ENCODE results near the gene DSTYK. TPM values are rescaled to one million over a fixed set of nuclear protein-coding genes. Genes with fewer than 3 reads are reported as not detected.

The DSTYK gene, protein sequence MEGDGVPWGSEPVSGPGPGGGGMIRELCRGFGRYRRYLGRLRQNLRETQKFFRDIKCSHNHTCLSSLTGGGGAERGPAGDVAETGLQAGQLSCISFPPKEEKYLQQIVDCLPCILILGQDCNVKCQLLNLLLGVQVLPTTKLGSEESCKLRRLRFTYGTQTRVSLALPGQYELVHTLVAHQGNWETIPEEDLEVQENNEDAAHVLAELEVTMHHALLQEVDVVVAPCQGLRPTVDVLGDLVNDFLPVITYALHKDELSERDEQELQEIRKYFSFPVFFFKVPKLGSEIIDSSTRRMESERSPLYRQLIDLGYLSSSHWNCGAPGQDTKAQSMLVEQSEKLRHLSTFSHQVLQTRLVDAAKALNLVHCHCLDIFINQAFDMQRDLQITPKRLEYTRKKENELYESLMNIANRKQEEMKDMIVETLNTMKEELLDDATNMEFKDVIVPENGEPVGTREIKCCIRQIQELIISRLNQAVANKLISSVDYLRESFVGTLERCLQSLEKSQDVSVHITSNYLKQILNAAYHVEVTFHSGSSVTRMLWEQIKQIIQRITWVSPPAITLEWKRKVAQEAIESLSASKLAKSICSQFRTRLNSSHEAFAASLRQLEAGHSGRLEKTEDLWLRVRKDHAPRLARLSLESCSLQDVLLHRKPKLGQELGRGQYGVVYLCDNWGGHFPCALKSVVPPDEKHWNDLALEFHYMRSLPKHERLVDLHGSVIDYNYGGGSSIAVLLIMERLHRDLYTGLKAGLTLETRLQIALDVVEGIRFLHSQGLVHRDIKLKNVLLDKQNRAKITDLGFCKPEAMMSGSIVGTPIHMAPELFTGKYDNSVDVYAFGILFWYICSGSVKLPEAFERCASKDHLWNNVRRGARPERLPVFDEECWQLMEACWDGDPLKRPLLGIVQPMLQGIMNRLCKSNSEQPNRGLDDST
- 1 to 10 TPM; 4.5 to 7.6 (median 5.8) TPM for polyA plus RNA-seq (ENCODE audit: low read depth in 6 of 6)

DNA sequence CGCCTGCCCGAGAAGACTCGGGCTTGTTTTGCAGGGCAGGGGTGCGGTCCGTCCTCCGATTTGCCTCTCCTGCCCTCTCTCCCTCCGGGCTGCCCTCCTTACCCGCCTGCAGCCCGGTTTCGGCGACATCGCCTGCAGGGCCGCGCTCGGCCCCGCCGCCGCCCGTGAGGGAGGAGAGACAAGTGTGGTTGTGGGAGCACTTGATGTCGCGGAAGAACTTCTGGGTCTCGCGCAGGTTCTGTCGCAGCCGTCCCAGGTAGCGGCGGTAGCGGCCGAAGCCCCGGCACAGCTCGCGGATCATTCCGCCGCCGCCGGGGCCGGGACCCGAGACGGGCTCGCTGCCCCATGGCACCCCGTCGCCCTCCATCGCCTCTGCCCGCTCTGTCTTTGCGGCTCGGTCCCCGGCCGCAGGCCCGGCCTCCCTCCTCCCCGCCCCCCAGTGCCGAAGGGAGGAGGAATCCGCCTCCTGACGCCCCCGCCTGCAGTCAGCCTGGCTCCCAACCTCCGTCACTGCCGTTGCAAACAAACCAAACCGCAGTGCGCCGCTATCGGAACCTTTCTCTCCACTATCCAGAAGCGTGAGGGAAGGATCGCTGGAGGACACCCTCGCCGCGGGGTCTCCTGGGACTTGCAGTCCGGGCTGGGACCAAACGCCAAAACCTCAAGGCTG is at the start of gene DSTYK:
TSS of gene DSTYK (minus strand) at position 534 of the 670 bp plus-strand sequence. CDS start at position 367, 167 bp downstream.
- H3K27me3 Mint-ChIP-seq: no peaks in the 10 kb centered on the region
- H3K27ac Mint-ChIP-seq: peak within 1 kb of the TSS; percentile 95 to 99 (median 98)
- H3K36me3 Mint-ChIP-seq: no peaks in the 10 kb centered on the region
- ATAC-seq (ENCODE audit: low read depth in 2 of 2): peak; percentile 75 to 83
- peak; percentile 88 for DNase-seq
- peak within 1 kb of the TSS; percentile 93 to 98 (median 97) for H3K4me3 Mint-ChIP-seq
- H3K4me1 Mint-ChIP-seq: peaks cover 20 to 36% (median 35%) of the 10 kb centered on the region in 3 donors
- H3K9me3 Mint-ChIP-seq: no peaks in the 10 kb centered on the region

DNA sequence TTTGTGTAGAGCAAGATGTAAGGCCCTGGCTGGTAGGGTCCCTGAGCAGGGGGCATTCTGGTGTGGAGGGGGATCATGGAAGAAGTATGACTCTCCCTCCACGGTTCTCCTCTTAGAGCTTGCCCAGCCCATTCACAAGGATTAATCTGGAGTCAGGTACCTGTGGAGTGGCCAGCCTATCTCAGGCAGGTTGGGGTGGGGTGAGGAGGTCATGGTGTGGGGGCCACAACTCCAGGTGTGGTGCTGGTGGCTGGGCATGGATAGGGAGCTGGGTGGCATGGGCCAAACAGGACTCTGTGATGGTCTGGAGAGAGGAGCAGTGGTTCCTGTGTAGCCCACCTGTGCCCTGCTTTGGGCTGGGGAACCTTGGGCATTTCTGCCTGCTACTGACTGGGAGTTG is 48.5 kb upstream of the DSTYK start:
- Mint-ChIP-seq H3K27ac (no peak overlapping the region), H3K27me3 (peaks cover 8 to 30% (median 9%) of the 10 kb centered on the region in 3 donors)

DNA sequence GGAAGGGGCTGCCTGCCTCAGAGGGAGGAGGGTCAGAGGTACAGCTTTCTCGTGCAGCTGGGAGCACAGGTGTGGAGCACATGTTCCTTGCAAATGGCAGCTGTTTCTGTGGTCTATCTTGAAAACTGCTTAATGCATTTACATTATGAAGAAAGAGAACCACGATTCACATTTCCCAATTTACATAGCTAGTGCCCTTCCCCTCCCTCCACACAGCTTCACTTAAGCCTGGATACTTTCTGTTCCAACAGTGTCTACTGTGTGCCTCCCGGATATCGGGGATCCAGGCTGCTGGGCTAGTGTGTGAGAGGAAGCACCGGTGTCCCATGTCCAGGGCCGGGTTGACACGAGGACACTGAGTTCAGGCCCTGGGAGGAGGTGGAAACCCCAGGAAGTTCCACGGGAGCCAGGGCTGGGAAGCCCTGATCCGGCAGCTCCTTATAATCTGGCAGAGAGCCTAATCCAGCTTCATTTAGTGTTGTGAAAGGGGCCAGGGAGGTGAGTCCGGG is 47.9 kb upstream of the DSTYK start:
- ATAC-seq (ENCODE audit: low read depth in 2 of 2): no peak
- H3K27me3 Mint-ChIP-seq: peaks cover 8 to 30% (median 9%) of the 10 kb centered on the region in 3 donors
- no peak overlapping the region for H3K4me3 Mint-ChIP-seq
- no peak for DNase-seq
- H3K36me3 Mint-ChIP-seq: no peaks in the 10 kb centered on the region
- peaks cover 7 to 13% (median 11%) of the 10 kb centered on the region in 3 donors for H3K4me1 Mint-ChIP-seq
- no peak overlapping the region for H3K27ac Mint-ChIP-seq
- no peaks in the 10 kb centered on the region for H3K9me3 Mint-ChIP-seq

More for the DNA sequence above, 48.5 kb upstream of the DSTYK start:
- Mint-ChIP-seq H3K36me3 (no peaks in the 10 kb centered on the region), H3K4me3 (no peak overlapping the region), H3K4me1 (peaks cover 7 to 13% (median 11%) of the 10 kb centered on the region in 3 donors), H3K9me3 (no peaks in the 10 kb centered on the region)
- DNase-seq (no peak), ATAC-seq (ENCODE audit: low read depth in 2 of 2) (no peak)

DNA sequence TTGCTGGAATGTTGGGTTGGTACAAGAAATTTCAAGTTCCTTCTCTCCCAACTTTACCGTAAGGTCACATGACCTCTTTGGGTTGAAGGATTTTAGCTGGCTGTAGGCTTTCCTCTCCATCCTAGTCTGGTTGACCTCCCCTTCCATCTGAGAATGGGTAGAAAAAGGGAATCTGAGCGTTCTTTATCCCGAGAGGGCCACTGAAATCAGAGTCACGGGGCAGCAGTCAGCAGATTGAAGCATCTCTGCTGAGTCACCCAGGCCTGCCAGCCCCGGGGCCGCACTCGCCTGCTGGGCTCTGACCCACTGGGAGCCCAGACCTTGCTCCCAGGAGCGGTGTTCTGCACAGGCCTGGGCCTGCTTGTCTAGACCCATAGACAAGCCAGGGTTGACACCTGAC is 47.2 kb upstream of the DSTYK start:
- no peak overlapping the region for H3K27ac Mint-ChIP-seq
- peaks cover 7 to 13% (median 11%) of the 10 kb centered on the region in 3 donors for H3K4me1 Mint-ChIP-seq
- no peaks in the 10 kb centered on the region for H3K9me3 Mint-ChIP-seq
- no peaks in the 10 kb centered on the region for H3K36me3 Mint-ChIP-seq
- ATAC-seq (ENCODE audit: low read depth in 2 of 2) (no peak), DNase-seq (no peak)
- peaks cover 8 to 30% (median 9%) of the 10 kb centered on the region in 3 donors for H3K27me3 Mint-ChIP-seq
- no peak overlapping the region for H3K4me3 Mint-ChIP-seq

DNA sequence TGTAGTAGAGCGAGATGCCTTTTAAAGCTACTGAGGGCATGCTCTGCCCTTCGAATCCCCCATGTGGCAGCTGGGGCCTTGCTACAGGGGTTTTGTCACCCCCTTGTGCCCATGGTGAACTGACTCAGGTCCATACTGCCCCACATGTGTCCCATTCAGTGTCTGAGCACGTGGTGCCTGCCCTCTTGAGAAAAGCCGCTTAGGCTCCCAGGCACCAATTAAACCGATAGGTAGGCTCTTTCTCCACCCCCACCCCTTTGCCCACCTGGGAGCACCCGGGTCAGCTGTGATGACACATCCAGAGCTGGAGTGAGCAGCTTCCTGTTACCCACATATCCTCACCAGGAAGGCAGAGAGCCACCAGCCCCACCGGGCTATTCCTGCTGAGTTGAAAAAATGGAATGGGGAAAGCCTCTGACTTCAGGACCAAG is 46.8 kb upstream of the DSTYK start:
- no peaks in the 10 kb centered on the region for H3K9me3 Mint-ChIP-seq
- ATAC-seq (ENCODE audit: low read depth in 2 of 2): no peak
- DNase-seq: no peak

DNA sequence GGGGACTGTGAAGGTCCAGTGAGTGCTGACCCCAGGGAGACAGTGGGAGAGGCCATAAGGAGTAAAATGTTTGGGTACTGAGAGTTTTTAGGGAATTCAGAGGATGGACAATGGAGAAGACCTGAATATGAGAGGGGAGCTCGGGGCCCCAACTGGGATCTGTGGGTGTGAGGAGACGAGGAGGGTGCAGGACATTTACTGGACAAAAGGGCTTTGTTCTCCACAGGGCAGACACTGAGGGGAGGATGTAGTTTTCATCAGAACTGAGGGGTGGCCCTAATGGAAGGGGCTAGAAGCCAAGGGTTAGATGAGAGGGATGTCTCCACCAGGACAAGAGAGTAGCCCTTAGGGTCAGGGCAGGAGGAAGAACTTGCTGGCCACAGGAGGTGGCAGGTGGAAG is 46.2 kb upstream of the DSTYK start:
- no peaks in the 10 kb centered on the region for H3K9me3 Mint-ChIP-seq
- H3K4me1 Mint-ChIP-seq: peaks cover 7 to 12% (median 11%) of the 10 kb centered on the region in 3 donors
- H3K27ac Mint-ChIP-seq: peak overlapping the region in 1 of 6 donors; percentile 85
- DNase-seq: no peak
- no peaks in the 10 kb centered on the region for H3K36me3 Mint-ChIP-seq
- no peak for ATAC-seq (ENCODE audit: low read depth in 2 of 2)
- peaks cover 6 to 23% (median 8%) of the 10 kb centered on the region in 3 donors for H3K27me3 Mint-ChIP-seq
- peak overlapping the region in 1 of 8 donors; percentile 66 for H3K4me3 Mint-ChIP-seq

More for the DNA sequence above, 46.8 kb upstream of the DSTYK start:
- H3K27ac Mint-ChIP-seq: no peak overlapping the region
- peaks cover 8 to 29% (median 9%) of the 10 kb centered on the region in 3 donors for H3K27me3 Mint-ChIP-seq
- no peaks in the 10 kb centered on the region for H3K36me3 Mint-ChIP-seq
- peaks cover 7 to 13% (median 11%) of the 10 kb centered on the region in 3 donors for H3K4me1 Mint-ChIP-seq
- no peak overlapping the region for H3K4me3 Mint-ChIP-seq

DNA sequence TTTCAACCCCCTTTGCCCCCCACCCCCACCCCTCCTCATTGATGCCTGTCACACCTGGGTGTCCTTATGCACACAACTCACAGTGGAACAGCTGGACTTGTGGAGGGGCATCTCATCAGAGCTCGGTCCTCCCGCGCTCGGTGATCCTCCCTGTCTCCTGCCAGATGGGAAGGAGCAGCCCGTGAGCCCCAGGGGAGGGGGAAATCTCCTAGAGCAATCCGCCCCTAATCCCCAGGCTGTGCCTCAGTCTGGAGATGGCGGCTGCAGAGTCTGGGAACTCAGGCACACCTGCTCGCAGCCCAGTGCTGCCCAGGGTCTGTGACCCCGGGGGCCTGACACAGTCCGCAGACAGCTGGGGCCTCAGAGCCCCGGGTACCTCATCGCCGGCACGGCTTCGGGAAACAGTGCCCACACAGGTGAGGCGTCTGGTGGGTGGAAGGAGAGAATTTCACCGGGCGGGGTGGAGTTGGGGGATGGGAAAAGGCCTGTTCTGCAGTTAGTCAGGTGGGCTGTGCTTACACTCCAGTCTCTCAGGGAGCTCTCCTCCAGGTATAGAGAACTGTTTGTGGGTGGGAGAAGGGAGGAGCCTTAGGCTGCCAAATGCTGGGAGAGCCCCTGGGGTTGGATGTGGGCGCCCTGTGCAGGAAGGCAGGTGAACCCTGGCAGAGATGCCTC is 45.6 kb upstream of the DSTYK start:
- Mint-ChIP-seq H3K27me3 (peaks cover 6 to 20% (median 7%) of the 10 kb centered on the region in 3 donors), H3K4me3 (no peak overlapping the region), H3K27ac (no peak overlapping the region), H3K4me1 (peaks cover 7 to 12% (median 11%) of the 10 kb centered on the region in 3 donors), H3K36me3 (no peaks in the 10 kb centered on the region), H3K9me3 (no peaks in the 10 kb centered on the region)
- DNase-seq: no peak
- ATAC-seq (ENCODE audit: low read depth in 2 of 2): no peak

DNA sequence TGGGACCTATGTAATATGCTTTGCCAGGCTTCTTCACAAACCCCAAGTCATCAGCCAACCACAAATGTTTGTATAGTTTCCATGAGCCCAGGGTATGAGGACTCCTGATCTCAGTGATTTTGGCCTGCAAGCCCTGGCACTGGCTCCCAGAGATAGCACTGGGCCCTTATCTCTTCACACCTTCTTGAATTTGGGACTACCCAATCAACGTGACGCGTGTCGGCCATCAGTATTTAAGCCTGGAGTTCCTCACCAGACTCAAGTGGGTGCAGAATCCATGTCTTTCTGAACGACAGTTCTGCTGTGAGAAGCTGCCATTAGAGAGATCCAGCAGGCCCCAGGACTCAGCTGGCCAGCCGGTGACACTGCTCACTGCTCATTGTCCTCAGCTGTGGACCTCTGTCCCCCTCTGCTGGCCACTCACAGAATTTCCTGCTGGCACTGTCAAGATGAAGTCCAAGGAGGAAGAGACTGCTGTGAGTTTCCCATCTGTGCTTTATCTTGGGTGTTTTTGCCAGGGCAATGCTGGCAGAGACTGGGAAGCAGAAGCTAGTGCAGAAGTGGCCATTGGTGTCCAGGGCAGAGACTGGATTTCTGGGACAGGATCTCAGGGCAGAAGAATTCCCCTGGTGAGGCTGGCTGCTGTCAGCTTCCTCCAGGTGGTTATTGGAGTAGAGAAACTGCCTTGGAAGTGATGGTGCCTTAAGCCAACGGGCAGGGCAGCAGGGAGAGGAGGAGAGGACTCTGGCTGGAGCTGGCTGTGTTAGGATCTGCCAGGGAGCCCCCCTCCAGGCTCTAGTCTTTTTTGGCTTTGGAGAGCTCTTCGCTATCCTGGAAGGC is 44.7 kb upstream of the DSTYK start:
- DNase-seq: peak; percentile 76
- Mint-ChIP-seq H3K36me3 (no peaks in the 10 kb centered on the region), H3K9me3 (no peaks in the 10 kb centered on the region), H3K27ac (peak overlapping the region in 1 of 6 donors; percentile 29), H3K4me1 (peaks cover 6 to 7% (median 6%) of the 10 kb centered on the region in 3 donors), H3K27me3 (peaks cover 0 to 20% (median 6%) of the 10 kb centered on the region in 3 donors), H3K4me3 (no peak overlapping the region)
- peak; percentile 90 to 96 for ATAC-seq (ENCODE audit: low read depth in 2 of 2)

DNA sequence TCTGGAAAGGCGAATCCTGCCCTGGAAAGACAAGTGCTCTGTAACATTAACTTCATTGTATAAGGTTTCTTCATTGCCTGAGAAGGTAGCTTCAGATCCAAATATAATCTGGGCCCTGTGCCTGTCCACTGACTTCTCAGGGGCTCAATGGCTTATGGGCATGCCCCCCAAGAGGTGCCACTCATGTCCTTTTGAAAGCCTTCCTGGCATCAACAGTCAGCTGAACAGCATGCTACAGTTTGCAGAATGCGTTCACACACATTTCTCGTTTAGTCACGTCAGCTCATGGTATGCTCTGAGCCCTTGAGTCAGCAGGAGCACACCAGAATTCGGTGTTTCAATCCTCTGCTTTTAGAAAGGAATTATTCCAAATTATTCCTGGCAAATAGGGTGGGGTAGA is 40.1 kb upstream of the DSTYK start:
- ATAC-seq (ENCODE audit: low read depth in 2 of 2): no peak
- H3K27me3 Mint-ChIP-seq: peaks cover 0 to 8% (median 6%) of the 10 kb centered on the region in 3 donors
- H3K4me1 Mint-ChIP-seq: peaks cover 6 to 7% (median 6%) of the 10 kb centered on the region in 3 donors
- no peaks in the 10 kb centered on the region for H3K9me3 Mint-ChIP-seq
- peak overlapping the region in 1 of 6 donors; percentile 78 for H3K27ac Mint-ChIP-seq
- H3K4me3 Mint-ChIP-seq: no peak overlapping the region
- no peaks in the 10 kb centered on the region for H3K36me3 Mint-ChIP-seq
- no peak for DNase-seq

DNA sequence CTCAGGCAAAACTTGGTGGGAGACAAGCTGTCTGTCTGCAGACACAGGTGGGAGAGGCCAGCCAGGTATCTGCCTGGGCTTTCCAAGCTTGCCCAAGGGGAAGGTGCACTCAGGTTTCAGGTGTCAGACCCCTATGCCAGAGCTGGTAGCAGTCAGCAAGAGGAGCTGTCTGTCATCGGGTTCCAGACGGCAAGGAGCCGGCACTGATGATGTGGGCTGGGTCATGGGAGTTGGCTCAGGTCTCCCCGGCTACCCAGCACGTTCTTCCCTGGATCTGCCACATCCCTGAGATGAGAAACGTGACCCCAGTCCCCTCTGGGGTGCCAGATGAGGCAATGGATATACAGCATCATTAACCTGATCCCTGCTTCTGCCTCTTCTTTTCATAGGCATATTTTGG is 39.2 kb upstream of the DSTYK start:
- H3K27ac Mint-ChIP-seq: no peak overlapping the region
- H3K4me3 Mint-ChIP-seq: no peak overlapping the region
- no peaks in the 10 kb centered on the region for H3K9me3 Mint-ChIP-seq
- H3K4me1 Mint-ChIP-seq: no peaks in the 10 kb centered on the region
- H3K36me3 Mint-ChIP-seq: no peaks in the 10 kb centered on the region
- DNase-seq (no peak), ATAC-seq (ENCODE audit: low read depth in 2 of 2) (no peak)
- peaks cover 0 to 4% (median 0%) of the 10 kb centered on the region in 3 donors for H3K27me3 Mint-ChIP-seq

DNA sequence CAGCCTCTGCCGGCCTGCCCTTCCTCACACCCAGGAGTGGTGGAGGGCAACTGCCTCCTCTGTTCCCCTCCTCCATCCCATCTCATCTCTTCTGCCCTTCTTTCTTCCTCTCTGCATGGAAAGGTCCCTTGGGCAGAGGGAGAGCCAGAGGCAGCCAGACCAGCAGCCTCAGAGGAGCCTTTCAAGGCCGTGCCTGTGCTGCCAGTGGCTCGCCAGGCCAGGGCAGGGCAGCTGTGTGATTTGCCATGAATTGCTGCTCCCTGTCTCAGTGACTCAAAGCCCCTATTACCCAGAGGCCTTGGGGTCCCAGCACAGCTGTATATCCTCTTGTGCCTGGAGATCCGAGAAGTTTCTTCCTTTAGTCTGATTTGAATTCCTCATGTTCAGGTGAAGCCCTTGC is 38.1 kb upstream of the DSTYK start:
- ATAC-seq (ENCODE audit: low read depth in 2 of 2) (no peak), DNase-seq (no peak)
- H3K4me3 Mint-ChIP-seq: no peak overlapping the region
- H3K4me1 Mint-ChIP-seq: no peaks in the 10 kb centered on the region
- peaks cover 0 to 4% (median 0%) of the 10 kb centered on the region in 3 donors for H3K27me3 Mint-ChIP-seq
- peak overlapping the region in 1 of 6 donors; percentile 58 for H3K27ac Mint-ChIP-seq
- H3K9me3 Mint-ChIP-seq: no peaks in the 10 kb centered on the region
- H3K36me3 Mint-ChIP-seq: no peaks in the 10 kb centered on the region

All from naive B cell (primary cell).